GM12891 (cell line): ENCODE data around the gene PIP4K2A.

Experiments
- POLR2A ChIP-seq: IDR thresholded peaks from 2 replicates; pipeline ENCODE4 v1.6.1; 2011; ENCODE audit warnings: low read depth, low read length, control low read depth
- TAF1 ChIP-seq: IDR thresholded peaks from 2 replicates; pipeline ENCODE4 v1.6.1; 2011; ENCODE audit warnings: low read depth, low read length, control low read depth

- TF ChIP-seq POLR2A (no peak), TAF1 (no peak)
Measured at GRCh38 chr10:22716943-22717342, 2.6 kb upstream of the PIP4K2A start.
